Adipose tissue (tissue), 3 donors: ENCODE data around the gene ZBTB2. TPM values are rescaled to one million over a fixed set of nuclear protein-coding genes. Genes with fewer than 3 reads are reported as not detected.

Source experiments
- H3K27ac ChIP-seq: one replicate; pipeline ENCODE4 v1.5.1; 2013; ENCODE audit warnings: low read depth, low read length
- WGBS, 3 donors: extraction: QIAGEN DNeasy Blood & Tissue Kit; methylation state at CpG; one replicate each; pipeline ENCODE4 v1.1.7; 2013; 5-methylcytosine and 5-hydroxymethylcytosine counted together
- polyA plus RNA-seq, 3 donors: library from polyadenylated mRNA; stranded (reverse); fragments of 200-250 nt; gene quantifications; one replicate each; pipeline ENCODE4 v1.2.3, GENCODE V29; 2013
- donor health status: healthy with polysubstance abuse.
- donor health status: Bipolar disorder and iron deficiency.
- donor health status: healthy.

Gene ZBTB2, protein sequence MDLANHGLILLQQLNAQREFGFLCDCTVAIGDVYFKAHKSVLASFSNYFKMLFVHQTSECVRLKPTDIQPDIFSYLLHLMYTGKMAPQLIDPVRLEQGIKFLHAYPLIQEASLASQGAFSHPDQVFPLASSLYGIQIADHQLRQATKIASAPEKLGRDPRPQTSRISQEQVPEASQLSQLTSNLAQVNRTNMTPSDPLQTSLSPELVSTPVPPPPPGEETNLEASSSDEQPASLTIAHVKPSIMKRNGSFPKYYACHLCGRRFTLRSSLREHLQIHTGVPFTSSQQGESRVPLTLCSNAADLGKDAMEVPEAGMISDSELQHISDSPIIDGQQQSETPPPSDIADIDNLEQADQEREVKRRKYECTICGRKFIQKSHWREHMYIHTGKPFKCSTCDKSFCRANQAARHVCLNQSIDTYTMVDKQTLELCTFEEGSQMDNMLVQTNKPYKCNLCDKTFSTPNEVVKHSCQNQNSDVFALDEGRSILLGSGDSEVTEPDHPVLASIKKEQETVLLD
- polyA plus RNA-seq, result 10 to 100 TPM in 1 of 3 donors, 1 to 10 TPM in 2; 3.5 to 10.9 (median 9.8) TPM

- H3K27ac ChIP-seq, result peak within 1 kb of the TSS; percentile 95
- WGBS, 3 donors, result 1% methylated on average over 39 to 52 of the region's 57 CpGs
These were observed at the start of gene ZBTB2 for GRCh38 chr6:151391471-151392413. TSS of gene ZBTB2 (minus strand) at chr6:151391559. CDS start at chr6:151373637, 17,922 bp downstream.

DNA sequence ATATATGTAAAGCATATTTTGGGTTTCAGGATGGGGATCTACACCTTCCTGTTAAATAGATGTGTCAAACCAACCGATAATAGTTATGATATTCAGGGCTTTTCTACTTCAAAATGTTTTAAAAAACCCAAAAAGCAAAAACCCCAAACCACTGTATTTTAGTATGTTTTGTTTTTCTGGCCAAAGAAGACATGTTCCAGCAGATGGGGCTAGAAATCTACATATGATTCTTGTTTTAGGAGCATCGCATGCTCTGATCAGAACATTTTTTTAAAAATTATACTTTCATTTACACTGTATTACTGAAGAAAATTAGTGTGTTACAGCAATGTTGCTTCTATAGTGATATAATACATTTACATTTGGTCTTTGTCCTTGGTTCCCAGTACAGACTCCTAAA is 49.6 kb upstream of the ZBTB2 start:
- no peak overlapping the region for H3K27ac ChIP-seq
- WGBS, 3 donors, result 60 to 75% (median 61%) methylated on average over 2 of the region's 2 CpGs

- no peak overlapping the region for H3K27ac ChIP-seq
- WGBS, 3 donors, result 30 to 53% (median 38%) methylated on average over 1 of the region's 1 CpG
These were observed 49.1 kb upstream of the ZBTB2 start for GRCh38 chr6:151440498-151440897.

- no peak overlapping the region for H3K27ac ChIP-seq
These were observed 46.0 kb upstream of the ZBTB2 start for GRCh38 chr6:151437401-151437800.

- H3K27ac ChIP-seq, result no peak overlapping the region
These were observed 45.4 kb upstream of the ZBTB2 start for GRCh38 chr6:151436802-151437201.

DNA sequence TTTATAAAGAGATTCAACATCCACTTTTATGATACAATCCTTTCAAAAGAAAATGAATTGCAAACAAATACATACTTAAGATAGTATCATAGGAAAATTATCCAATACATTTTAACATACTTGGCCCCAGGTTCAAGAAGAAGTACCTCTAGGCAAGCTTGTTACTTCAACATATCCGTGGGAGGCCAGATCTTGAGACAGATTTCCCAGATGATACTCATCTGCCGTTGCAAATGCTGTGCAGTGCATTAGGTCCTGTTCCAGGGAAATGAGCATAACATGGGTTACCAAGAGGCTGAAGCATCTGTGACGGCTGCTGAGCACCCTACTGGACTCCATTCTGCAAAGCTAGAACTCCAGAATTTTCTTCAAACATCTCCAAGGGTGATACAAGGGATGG is 44.9 kb upstream of the ZBTB2 start:
- 54 to 78% (median 66%) methylated on average over 3 of the region's 3 CpGs for WGBS, 3 donors
- H3K27ac ChIP-seq, result no peak overlapping the region

DNA sequence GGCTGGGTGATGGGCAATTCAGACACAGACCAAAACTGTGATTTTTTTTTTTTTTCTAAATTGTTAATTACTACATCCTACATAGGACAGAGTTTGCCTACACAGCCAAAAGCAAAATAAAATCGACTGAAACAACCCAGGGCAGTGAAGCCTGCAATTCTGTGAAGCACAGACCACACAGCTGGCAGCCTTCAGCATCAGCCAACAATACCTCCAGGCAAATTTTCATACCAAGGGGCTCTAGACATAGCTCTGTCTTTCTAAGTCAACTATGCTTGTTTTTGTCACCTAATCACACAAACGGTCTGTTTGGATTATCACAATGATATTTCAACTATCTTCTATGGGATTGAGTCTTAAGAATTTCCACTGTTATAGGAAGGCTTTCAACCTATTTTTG is 43.0 kb upstream of the ZBTB2 start:
- 63 to 76% (median 75%) methylated on average over 2 of the region's 2 CpGs for WGBS, 3 donors
- H3K27ac ChIP-seq, result no peak overlapping the region

GRCh38 chr6:151432651-151433050 is 41.3 kb upstream of the ZBTB2 start:
- 81 to 84% (median 84%) methylated on average over 4 of the region's 4 CpGs for WGBS, 3 donors
- no peak overlapping the region for H3K27ac ChIP-seq

GRCh38 chr6:151431337-151431736 is 40.0 kb upstream of the ZBTB2 start:
- WGBS, 3 donors, result 94 to 97% (median 95%) methylated on average over 3 of the region's 3 CpGs

DNA sequence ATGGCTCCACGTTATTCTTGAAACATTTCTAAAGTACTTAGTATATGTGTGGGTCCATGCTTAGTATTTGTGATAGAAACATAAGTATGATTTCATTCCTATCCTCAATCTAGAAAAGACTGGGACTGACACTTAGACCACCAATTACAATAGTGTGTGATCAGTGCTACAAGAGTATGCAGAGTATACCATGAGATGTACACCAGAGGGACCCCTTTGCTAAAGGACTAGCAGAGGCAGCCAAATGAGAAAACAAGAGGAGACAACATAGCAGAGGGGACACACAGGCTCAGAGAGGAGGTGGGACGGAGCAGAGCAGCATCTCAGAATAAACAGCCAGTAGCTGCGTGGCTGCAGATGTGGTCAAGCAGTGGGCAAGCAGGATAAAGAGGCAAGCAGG is 39.5 kb upstream of the ZBTB2 start:
- 85 to 94% (median 91%) methylated on average over 3 of the region's 3 CpGs for WGBS, 3 donors
- H3K27ac ChIP-seq, result no peak overlapping the region

More at GRCh38 chr6:151431337-151431736, 40.0 kb upstream of the ZBTB2 start:
- no peak overlapping the region for H3K27ac ChIP-seq

GRCh38 chr6:151428093-151428735 is 36.9 kb upstream of the ZBTB2 start:
- 95 to 96% (median 95%) methylated on average over 4 of the region's 4 CpGs for whole genome bisulfite sequencing, 3 donors
- H3K27ac ChIP-seq, result no peak overlapping the region

- WGBS, 3 donors, result 96 to 97% (median 97%) methylated on average over 4 of the region's 4 CpGs
These were observed 34.2 kb upstream of the ZBTB2 start for GRCh38 chr6:151425561-151425960.

GRCh38 chr6:151422981-151423380 is 31.6 kb upstream of the ZBTB2 start:
- H3K27ac ChIP-seq, result no peak overlapping the region
- WGBS, 3 donors, result 83 to 97% (median 95%) methylated on average over 4 of the region's 4 CpGs

More at GRCh38 chr6:151425561-151425960, 34.2 kb upstream of the ZBTB2 start:
- H3K27ac ChIP-seq, result no peak overlapping the region

- no peak overlapping the region for H3K27ac ChIP-seq
- WGBS, 3 donors, result 94 to 95% (median 95%) methylated on average over 1 of the region's 1 CpG
These were observed 26.1 kb upstream of the ZBTB2 start for GRCh38 chr6:151417477-151417876.

GRCh38 chr6:151414641-151415260 is 23.4 kb upstream of the ZBTB2 start:
- no peak overlapping the region for H3K27ac ChIP-seq
- 96 to 98% (median 97%) methylated on average over 3 of the region's 3 CpGs for WGBS, 3 donors

DNA sequence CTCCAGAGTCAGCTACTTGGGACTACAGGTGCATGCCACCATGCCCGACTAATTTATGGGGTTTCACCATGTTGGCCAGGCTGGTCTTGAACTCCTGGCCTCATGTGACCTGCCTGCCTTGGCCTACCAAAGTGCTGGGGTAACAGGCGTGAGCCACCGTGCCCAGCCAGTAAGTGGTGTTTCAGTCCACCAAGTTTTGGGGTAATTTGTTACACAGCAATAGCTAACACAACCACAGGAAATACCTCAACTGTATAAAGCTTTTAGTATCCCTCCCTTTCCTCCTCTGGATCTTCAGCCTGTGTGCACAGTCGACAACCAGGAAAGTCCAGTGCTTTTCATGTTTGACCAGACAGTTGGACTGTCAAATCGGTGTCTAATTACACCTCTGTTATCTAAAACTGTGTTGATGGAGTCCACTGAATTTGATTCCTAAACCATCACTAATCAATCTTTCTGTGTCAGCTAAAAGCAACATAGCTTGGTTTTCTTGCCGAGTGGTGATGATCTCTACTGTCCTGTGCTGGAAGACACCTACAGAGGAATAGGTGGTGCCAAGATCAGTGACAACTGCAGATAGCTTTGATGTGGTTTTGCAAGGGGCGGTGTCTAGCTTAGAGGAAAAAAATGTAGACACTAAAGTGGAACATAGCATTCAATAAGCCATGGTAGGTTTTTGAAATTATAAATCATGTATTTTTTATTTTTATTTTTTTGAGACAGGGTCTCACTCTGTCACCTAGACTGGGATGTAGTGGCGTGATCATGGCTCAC is 22.2 kb upstream of the ZBTB2 start:
- no peak overlapping the region for H3K27ac ChIP-seq
- 96 to 98% (median 96%) methylated on average over 8 of the region's 8 CpGs for WGBS, 3 donors

- no peak overlapping the region for H3K27ac ChIP-seq
- WGBS, 3 donors, result 83 to 96% (median 90%) methylated on average over 3 of the region's 3 CpGs
These were observed 21.6 kb upstream of the ZBTB2 start for GRCh38 chr6:151412909-151413308.
